ENCODE measurements around the gene PRKAA1. TPM values are rescaled to one million over a fixed set of nuclear protein-coding genes. Genes with fewer than 3 reads are reported as not detected.

The PRKAA1 gene
- polyA plus RNA-seq, 3 donors: 23.4 to 32.8 (median 29.6) TPM

DNA sequence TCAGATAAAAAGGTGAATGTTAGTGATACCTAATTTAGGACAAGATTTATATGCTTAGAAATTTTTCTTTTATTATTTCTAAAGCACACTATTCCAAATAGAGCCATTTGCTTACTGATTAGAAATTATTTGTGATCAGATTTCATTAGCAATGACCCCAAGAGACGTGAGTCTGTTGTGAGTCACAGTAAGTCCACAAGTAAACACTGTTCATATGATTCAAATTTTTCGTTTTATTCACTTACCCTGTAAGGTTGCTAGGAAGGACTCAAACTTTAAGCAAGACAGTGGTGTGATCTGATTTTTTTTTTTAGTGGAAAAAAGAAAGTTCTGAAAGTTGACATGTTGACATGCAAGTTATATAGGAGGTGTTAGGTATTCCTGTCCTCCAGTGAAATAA is 44.2 kb upstream of the PRKAA1 start:
- Histone ChIP-seq H3K36me3 (replicated peaks in 1 of 2; ENCODE audit: control insufficient read depth in 1 of 2, insufficient read depth in 2 of 2, low read length in 2 of 2) (peaks cover 3 to 27% of the 10 kb centered on the region in 2 donors), H3K27me3 (ENCODE audit: control insufficient read depth in 2 of 2, insufficient read depth in 2 of 2, low read length in 2 of 2) (no peaks in the 10 kb centered on the region), H3K4me2 (replicated peaks; ENCODE audit: extremely low read depth, low read length, poor library complexity, severe bottlenecking) (peak overlapping the region; percentile 92), H3K4me3 (replicated peaks in 1 of 3; ENCODE audit: low read depth in 2 of 3, low read length in 3 of 3) (peak overlapping the region; percentile 70 to 100 (median 92)), H3K27ac (ENCODE audit: low read depth in 1 of 2, low read length in 2 of 2) (peak overlapping the region in 1 of 2 donors; percentile 95), H2AFZ (ENCODE audit: insufficient read depth, low read depth, low read length, poor library complexity, severe bottlenecking) (peak overlapping the region; percentile 87), H3K9ac (ENCODE audit: insufficient read depth, low read length, poor library complexity, severe bottlenecking) (peak overlapping the region; percentile 87), H3K4me1 (ENCODE audit: control insufficient read depth in 1 of 2, insufficient read depth in 2 of 2, low read length in 2 of 2) (peaks cover 45 to 63% of the 10 kb centered on the region in 2 donors), H3K9me3 (replicated peaks in 1 of 2; ENCODE audit: control insufficient read depth in 1 of 2, insufficient read depth in 1 of 2, low read length in 2 of 2) (no peaks in the 10 kb centered on the region), H3K79me2 (ENCODE audit: insufficient read depth, low read length) (peaks cover 66% of the 10 kb centered on the region), H4K20me1 (ENCODE audit: insufficient read depth, low read length) (peaks cover 5% of the 10 kb centered on the region)
- H3K4me1 Mint-ChIP-seq: peaks cover 60% of the 10 kb centered on the region
- H3K4me3 Mint-ChIP-seq: peak overlapping the region in 1 of 2 donors; percentile 98
- intact Hi-C loops (cut with micrococcal nuclease): no loop called here
- H3K36me3 Mint-ChIP-seq: peaks cover 20 to 27% of the 10 kb centered on the region in 2 donors
- no CpG with 5 or more reads among the region's 2 CpGs for WGBS (ENCODE audit: insufficient coverage)
- H3K27me3 Mint-ChIP-seq (ENCODE audit: low read depth in 3 of 3): peaks cover 0 to 2% (median 1%) of the 10 kb centered on the region in 3 donors
- no peak for TF ChIP-seq CTCF (IDR thresholded peaks at IDR 0.05)
- peak in 1 of 3 donors; percentile 9 for DNase-seq
- no peak overlapping the region for H3K27ac Mint-ChIP-seq
- peaks cover 0 to 2% (median 0%) of the 10 kb centered on the region in 7 donors for H3K9me3 Mint-ChIP-seq

DNA sequence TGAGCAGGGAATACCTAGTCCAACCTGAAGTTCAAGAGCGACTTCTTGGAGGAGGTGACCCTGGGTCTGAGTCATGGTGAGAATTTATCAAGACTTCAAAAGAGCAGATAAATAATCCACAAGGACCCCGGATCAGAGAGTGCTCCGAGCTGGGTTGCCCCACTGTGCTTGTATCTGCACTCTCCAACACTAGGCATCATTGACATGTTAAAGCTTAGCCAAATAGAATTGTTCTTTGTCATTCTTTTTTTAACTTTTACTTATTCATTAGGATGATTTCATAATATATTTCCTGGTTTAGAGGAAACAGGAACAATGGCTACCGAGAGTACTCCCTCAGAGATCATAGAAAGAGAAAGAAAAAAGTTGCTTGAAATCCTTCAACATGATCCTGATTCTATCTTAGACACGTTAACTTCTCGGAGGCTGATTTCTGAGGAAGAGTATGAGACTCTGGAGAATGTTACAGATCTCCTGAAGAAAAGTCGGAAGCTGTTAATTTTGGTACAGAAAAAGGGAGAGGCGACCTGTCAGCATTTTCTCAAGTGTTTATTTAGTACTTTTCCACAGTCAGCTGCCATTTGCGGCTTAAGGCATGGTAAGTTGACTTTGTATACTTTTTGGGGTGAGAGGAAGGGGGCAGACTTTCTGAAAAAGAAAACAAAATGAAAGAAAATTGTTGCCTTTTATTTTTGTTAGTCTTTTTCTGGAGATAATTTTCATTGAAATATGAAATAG is 43.1 kb upstream of the PRKAA1 start, which contains the start of gene CARD6:
Gene CARD6, plus strand, starts transcription at position 300 of the 738 bp plus-strand sequence. Its CDS starts 16 bp downstream, at position 316.
- DNase-seq: peak; percentile 33 to 66 (median 60)
- peaks cover 50% of the 10 kb centered on the region for H3K4me1 Mint-ChIP-seq

More for the DNA sequence above, 43.1 kb upstream of the PRKAA1 start, which contains the start of gene CARD6:
- WGBS (ENCODE audit: insufficient coverage): 0% methylated on average over 2 of the region's 9 CpGs
- peak within 1 kb of the TSS; percentile 83 to 98 for H3K4me3 Mint-ChIP-seq
- peak within 1 kb of the TSS; percentile 14 to 95 for H3K27ac ChIP-seq (ENCODE audit: low read depth in 1 of 2, low read length in 2 of 2)
- intact Hi-C loops (cut with micrococcal nuclease): no loop called here
- H3K9me3 Mint-ChIP-seq: peaks cover 0 to 2% (median 0%) of the 10 kb centered on the region in 7 donors
- no peaks in the 10 kb centered on the region for H3K9me3 ChIP-seq (replicated peaks in 1 of 2; ENCODE audit: control insufficient read depth in 1 of 2, insufficient read depth in 1 of 2, low read length in 2 of 2)
- H3K79me2 ChIP-seq (ENCODE audit: insufficient read depth, low read length): peaks cover 55% of the 10 kb centered on the region
- peak within 1 kb of the TSS; percentile 87 for H3K9ac ChIP-seq (ENCODE audit: insufficient read depth, low read length, poor library complexity, severe bottlenecking)
- H3K27me3 Mint-ChIP-seq (ENCODE audit: low read depth in 3 of 3): peaks cover 0 to 2% (median 1%) of the 10 kb centered on the region in 3 donors
- peaks cover 42 to 59% of the 10 kb centered on the region in 2 donors for H3K4me1 ChIP-seq (ENCODE audit: control insufficient read depth in 1 of 2, insufficient read depth in 2 of 2, low read length in 2 of 2)
- peak within 1 kb of the TSS; percentile 87 for H2AFZ ChIP-seq (ENCODE audit: insufficient read depth, low read depth, low read length, poor library complexity, severe bottlenecking)
- peaks cover 2% of the 10 kb centered on the region for H4K20me1 ChIP-seq (ENCODE audit: insufficient read depth, low read length)
- peaks cover under 1 to 18% of the 10 kb centered on the region in 2 donors for H3K36me3 ChIP-seq (replicated peaks in 1 of 2; ENCODE audit: control insufficient read depth in 1 of 2, insufficient read depth in 2 of 2, low read length in 2 of 2)
- H3K27ac Mint-ChIP-seq: peak within 1 kb of the TSS; percentile 96 to 99 (median 98)
- peak within 1 kb of the TSS; percentile 70 to 100 (median 92) for H3K4me3 ChIP-seq (replicated peaks in 1 of 3; ENCODE audit: low read depth in 2 of 3, low read length in 3 of 3)
- TF ChIP-seq CTCF (IDR thresholded peaks at IDR 0.05): no peak
- H3K4me2 ChIP-seq (replicated peaks; ENCODE audit: extremely low read depth, low read length, poor library complexity, severe bottlenecking): peak within 1 kb of the TSS; percentile 92
- H3K27me3 ChIP-seq (ENCODE audit: control insufficient read depth in 2 of 2, insufficient read depth in 2 of 2, low read length in 2 of 2): no peaks in the 10 kb centered on the region
- peaks cover 14 to 21% of the 10 kb centered on the region in 2 donors for H3K36me3 Mint-ChIP-seq

All from CD14-positive monocyte (primary cell).